SU-DHL-6 (cell line): ENCODE data around the gene TCAIM.

Experiments
- H2AFZ ChIP-seq: fragments of 200-600 bp; sonication (generic); 2 replicates; pipeline ENCODE4 v1.6.1; 2014; ENCODE audit warnings: low read depth, mild to moderate bottlenecking, moderate library complexity, mixed read lengths, antibody characterized with exemption, low read length; ENCODE audit not compliant: severe bottlenecking
- H3F3A ChIP-seq: fragments of 200-600 bp; shearing (Covaris generic); 2 replicates; pipeline ENCODE4 v1.6.0; 2016; ENCODE audit warnings: antibody characterized with exemption, mild to moderate bottlenecking; ENCODE audit not compliant: insufficient read depth
- H3K27ac ChIP-seq: fragments of 200-600 bp; sonication (generic); 2 replicates; pipeline ENCODE4 v1.5.1; 2016; ENCODE audit warnings: low read depth, mild to moderate bottlenecking, low read length, moderate library complexity, mixed read lengths
- H3K27me3 ChIP-seq: fragments of 200-600 bp; sonication (generic), shearing (Covaris generic); 2 replicates; pipeline ENCODE4 v1.6.0; 2014; ENCODE audit warnings: mild to moderate bottlenecking, low read length
- H3K36me3 ChIP-seq: fragments of 200-600 bp; sonication (generic); 2 replicates; pipeline ENCODE4 v1.6.1; 2014; ENCODE audit warnings: mild to moderate bottlenecking, low read length, mixed read lengths
- H3K4me2 ChIP-seq: fragments of 300-600, 200-600 bp; shearing (Covaris generic), sonication (generic); 2 replicates; pipeline ENCODE4 v1.6.0; 2014; ENCODE audit warnings: low read length, low read depth, mild to moderate bottlenecking; ENCODE audit not compliant: poor library complexity, severe bottlenecking
- H3K4me3 ChIP-seq: fragments of 200-600 bp; sonication (generic); 2 replicates; pipeline ENCODE4 v1.5.1; 2014; ENCODE audit warnings: antibody characterized with exemption, low read length, mild to moderate bottlenecking, mixed read lengths; ENCODE audit not compliant: insufficient read depth, poor library complexity, severe bottlenecking
- H3K79me2 ChIP-seq: fragments of 200-600 bp; sonication (generic); 2 replicates; pipeline ENCODE4 v1.6.1; 2014; ENCODE audit warnings: mild to moderate bottlenecking, low read length, moderate library complexity; ENCODE audit not compliant: insufficient read depth
- H3K9ac ChIP-seq: fragments of 200-600 bp; sonication (generic); 2 replicates; pipeline ENCODE4 v1.7.0; 2014; ENCODE audit warnings: mild to moderate bottlenecking, low read length
- H3K9me2 ChIP-seq: fragments of 200-600 bp; sonication (generic); replicated peaks from 2 replicates; pipeline ENCODE4 v1.6.1; 2014; ENCODE audit warnings: low read length; ENCODE audit not compliant: insufficient read depth
- H3K9me3 ChIP-seq: fragments of 200-600 bp; sonication (generic); 2 replicates; pipeline ENCODE4 v1.6.1; 2014; ENCODE audit warnings: low read length, mixed read lengths; ENCODE audit not compliant: insufficient read depth
- H4K20me1 ChIP-seq: fragments of 200-600 bp; sonication (generic); 2 replicates; pipeline ENCODE4 v1.6.1; 2014; ENCODE audit warnings: low read depth, mild to moderate bottlenecking, antibody characterized with exemption, low read length, moderate library complexity, mixed read lengths
- EZH2phosphoT487 ChIP-seq: fragments of 200-600 bp; sonication (generic), shearing (Covaris generic); conservative IDR thresholded peaks from 2 replicates; pipeline ENCODE4 v1.6.1; 2018; ENCODE audit warnings: mild to moderate bottlenecking, antibody characterized with exemption, low read length, moderate library complexity, mixed read lengths
- TF ChIP-seq, protein P1 (sequence below): fragments of 200-600 bp; sonication (generic); IDR thresholded peaks from one replicate; pipeline ENCODE4 v1.5.1; 2017; ENCODE audit warnings: antibody characterized with exemption, mild to moderate bottlenecking, low read length, moderate library complexity; ENCODE audit not compliant: insufficient read depth, poor library complexity, severe bottlenecking

The TCAIM gene

DNA sequence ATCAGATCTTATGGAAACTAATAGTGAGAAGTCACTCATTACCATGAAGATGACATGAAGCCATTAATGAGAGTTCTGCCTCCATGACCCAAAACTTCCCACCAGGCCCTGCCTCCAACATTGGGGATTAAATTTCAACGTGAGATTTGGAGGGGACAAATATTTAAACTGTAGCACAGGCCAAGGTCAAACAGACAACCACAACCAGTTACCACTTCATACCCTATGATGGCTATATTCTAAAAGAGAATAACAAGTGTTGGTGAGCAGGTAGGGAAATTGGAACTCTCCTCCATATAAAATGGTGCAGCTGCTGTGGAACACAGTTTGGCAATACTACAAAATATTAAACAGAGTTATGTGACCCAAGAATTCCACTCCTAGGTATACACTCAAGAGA lies 36.9 kb downstream of the TCAIM start:
- Histone ChIP-seq H3F3A (no peaks in the 10 kb centered on the region), H3K4me3 (no peak overlapping the region), H3K9ac (no peak overlapping the region), H3K9me3 (no peaks in the 10 kb centered on the region), H2AFZ (no peak overlapping the region), H3K36me3 (peaks cover 3% of the 10 kb centered on the region; the same call in 1 of the 2 replicates), H3K4me2 (no peak overlapping the region), H4K20me1 (no peaks in the 10 kb centered on the region), H3K27ac (no peak overlapping the region), H3K79me2 (no peaks in the 10 kb centered on the region), H3K27me3 (no peaks in the 10 kb centered on the region), H3K9me2 (no peaks in the 10 kb centered on the region)
- TF ChIP-seq EZH2phosphoT487 = no peak
- TF ChIP-seq, protein P1, sequence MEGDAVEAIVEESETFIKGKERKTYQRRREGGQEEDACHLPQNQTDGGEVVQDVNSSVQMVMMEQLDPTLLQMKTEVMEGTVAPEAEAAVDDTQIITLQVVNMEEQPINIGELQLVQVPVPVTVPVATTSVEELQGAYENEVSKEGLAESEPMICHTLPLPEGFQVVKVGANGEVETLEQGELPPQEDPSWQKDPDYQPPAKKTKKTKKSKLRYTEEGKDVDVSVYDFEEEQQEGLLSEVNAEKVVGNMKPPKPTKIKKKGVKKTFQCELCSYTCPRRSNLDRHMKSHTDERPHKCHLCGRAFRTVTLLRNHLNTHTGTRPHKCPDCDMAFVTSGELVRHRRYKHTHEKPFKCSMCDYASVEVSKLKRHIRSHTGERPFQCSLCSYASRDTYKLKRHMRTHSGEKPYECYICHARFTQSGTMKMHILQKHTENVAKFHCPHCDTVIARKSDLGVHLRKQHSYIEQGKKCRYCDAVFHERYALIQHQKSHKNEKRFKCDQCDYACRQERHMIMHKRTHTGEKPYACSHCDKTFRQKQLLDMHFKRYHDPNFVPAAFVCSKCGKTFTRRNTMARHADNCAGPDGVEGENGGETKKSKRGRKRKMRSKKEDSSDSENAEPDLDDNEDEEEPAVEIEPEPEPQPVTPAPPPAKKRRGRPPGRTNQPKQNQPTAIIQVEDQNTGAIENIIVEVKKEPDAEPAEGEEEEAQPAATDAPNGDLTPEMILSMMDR = no peak

DNA sequence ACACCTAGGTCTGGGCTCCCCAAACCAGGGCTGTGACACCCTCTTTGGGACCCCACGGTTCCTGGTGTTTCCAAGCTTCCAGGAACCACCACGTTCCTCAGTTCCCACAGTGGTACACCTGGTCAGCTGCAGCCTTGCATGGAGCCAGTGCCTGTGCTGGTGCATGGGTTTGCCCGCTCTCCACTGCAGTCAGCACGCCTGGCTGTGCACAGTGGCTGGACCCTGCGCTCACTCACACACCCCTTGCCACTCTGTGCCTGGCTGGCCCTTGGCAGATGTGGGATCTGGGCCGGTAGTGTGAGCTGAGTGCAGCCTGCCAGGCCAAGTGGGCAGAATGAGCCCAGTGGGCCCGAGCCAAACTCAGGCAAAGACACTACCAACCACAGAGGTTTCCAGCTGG lies 48.8 kb downstream of the TCAIM start:
- Histone ChIP-seq H3K27me3 (no peaks in the 10 kb centered on the region), H3K9me2 (no peaks in the 10 kb centered on the region), H4K20me1 (no peaks in the 10 kb centered on the region), H3K4me2 (no peak overlapping the region), H2AFZ (no peak overlapping the region), H3K9ac (no peak overlapping the region), H3F3A (no peaks in the 10 kb centered on the region), H3K4me3 (no peak overlapping the region), H3K36me3 (no peaks in the 10 kb centered on the region), H3K9me3 (peaks cover 19% of the 10 kb centered on the region; the same call in 1 of the 2 replicates), H3K79me2 (no peaks in the 10 kb centered on the region), H3K27ac (no peak overlapping the region)
- TF ChIP-seq, protein P1 = no peak

DNA sequence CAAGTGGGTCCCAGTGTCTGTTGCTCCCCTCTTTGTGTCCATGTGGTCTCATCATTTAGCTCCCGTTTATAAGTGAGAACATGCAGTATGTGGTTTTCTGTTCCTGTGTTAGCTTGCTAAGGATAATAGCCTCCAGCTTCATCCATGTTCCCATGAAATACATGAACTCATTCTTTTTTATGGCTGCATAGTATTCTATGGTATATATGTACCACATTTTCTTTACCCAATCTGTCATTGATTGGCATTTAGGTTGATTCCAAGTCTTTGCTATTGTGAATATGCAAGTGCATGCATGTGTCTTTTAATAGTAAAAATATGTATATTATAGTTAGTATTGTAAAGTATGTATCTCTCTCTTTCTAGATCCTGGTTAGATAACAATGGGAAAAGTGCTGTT lies 53.9 kb downstream of the TCAIM start:
- no peaks in the 10 kb centered on the region for H4K20me1 ChIP-seq
- H3K4me3 ChIP-seq = no peak overlapping the region
- H3K9ac ChIP-seq = no peak overlapping the region
- no peaks in the 10 kb centered on the region for H3K36me3 ChIP-seq
- H2AFZ ChIP-seq = no peak overlapping the region
- H3K4me2 ChIP-seq = no peak overlapping the region
- no peaks in the 10 kb centered on the region for H3F3A ChIP-seq
- no peaks in the 10 kb centered on the region for H3K27me3 ChIP-seq
- no peaks in the 10 kb centered on the region for H3K79me2 ChIP-seq
- no peaks in the 10 kb centered on the region for H3K9me2 ChIP-seq
- peaks cover 1% of the 10 kb centered on the region; the same call in 1 of the 2 replicates for H3K9me3 ChIP-seq
- no peak for TF ChIP-seq EZH2phosphoT487
- TF ChIP-seq, protein P1 = no peak
- no peak overlapping the region for H3K27ac ChIP-seq
